D341Med (cell line): ENCODE data around the gene CHORDC1.
A peak's percentile ranks its signal among the peaks of the same experiment; 100 is the strongest.
"Not testable (repeated sequence)": the region's sequence is repeated elsewhere in the genome, so short reads cannot be mapped to it uniquely, and the experiment has no call there.

ENCODE experiments used
- DNase-seq: peaks from one replicate; pipeline ENCODE4 v3.0.0; 2012; ENCODE audit warnings: low spot score

The CHORDC1 gene

DNA sequence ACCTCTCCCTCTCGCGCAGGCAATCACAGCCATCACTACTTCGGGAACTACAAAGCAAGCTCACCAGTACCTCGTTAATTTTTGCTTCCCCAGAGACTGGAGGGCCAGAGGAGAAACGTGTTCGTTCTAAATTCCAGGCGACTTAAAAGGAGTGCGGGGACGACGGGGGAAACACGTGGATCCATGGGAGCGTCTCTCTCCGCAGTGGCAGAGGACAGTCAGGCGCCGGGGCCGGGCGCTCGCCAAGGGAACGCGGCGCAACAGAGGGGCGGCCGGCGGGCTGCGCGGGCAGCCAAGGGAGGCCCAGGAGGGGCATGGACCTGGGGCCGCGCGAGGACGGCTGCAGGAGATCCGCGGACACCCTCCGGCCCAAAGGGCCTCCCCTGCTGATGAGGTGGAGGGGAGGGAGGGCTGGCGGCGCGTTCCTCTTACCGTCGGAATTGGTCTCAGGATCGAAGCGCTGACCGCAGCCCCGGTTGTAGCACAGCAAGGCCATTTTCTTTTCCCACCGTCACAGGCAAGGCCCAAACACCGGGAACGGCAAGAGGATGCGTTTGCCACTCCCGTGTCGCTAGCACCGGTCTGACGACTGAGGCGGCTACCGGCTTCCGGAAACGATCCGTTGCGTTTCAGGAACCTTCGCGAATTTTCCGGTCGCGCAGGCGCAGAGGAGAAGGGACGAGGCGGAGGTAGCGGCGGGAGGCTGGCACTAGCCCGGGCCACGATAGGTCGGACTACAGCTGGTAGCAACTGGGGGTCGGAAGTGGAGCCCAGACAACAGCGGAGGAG lies at the start of gene CHORDC1:
Gene CHORDC1, minus strand, starts transcription at position 591 of the 789 bp plus-strand sequence. Its CDS starts 95 bp downstream, at position 496.
- DNase-seq, result peak; percentile 90

DNA sequence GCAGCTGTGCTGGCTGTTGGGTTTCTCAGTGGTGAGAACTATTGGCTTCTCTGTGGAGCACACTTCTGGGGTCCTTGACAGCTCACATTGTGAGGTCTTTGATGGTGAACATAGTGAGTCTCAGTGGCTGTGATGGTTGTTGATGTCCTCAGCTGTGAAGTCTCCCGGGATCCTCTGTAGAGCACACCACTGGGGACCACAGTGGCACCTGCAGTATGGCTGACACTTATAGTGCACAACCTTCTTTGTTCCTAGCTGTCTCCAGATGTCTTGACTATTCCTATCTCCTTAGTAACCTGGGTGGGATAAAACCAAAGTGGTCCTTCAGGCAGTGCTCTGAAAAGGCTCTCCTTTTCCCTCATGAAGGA lies 34.3 kb upstream of the CHORDC1 start:
- no peak for DNase-seq

DNA sequence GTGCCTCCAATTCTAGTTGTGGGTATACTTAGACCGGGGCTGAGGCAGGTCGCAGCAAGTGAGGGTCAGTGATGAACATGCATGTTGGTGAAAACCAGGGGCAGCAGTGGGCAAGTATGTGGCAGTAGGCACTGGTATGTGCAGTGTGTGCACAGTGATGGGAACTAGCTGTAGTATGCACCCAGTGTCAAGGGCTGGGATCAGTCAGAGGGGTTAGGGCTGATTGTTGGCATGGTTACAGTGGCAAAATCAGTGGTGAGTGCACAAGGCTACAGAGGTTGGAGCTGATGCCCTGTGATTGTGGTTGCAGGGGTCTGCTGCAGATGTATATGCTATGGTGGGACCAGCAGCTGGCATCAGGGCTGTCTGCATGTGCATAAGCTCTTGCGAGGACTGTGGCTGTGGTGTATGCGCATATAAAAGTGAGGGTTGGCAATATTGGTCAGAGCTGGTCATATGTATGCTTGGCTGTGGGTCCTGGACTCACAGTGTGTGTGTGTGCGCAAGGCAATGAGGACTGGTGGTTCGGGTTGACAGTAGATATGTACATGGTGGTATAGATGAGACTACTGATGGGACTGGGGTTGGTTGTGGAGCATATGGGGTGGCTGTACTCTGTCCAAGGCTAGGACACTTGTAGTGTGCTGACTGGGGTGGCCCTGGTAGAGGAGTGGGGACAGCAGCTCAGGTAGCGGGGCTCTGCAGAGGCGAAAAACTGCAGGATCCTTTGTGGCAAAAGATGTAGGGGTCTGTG lies 33.7 kb upstream of the CHORDC1 start:
- DNase-seq, result no peak

DNA sequence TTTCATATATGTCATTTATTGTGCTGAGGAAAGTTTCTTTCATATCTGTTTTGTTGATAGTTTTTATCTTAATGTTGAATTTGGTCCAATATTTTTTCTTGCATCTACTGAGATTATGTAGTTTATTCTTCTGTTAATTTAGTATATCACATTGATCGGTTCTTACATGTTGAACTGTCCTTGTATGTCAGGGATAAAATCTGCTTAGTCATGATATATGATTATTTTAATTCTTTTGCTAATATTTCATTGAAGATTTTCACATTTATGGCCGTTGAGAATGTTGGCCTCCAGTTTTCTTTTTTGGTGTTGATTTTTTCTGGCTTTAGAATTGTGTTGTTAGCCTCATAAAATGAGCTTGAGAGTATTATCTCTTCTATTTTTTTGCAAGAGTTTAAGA lies 31.2 kb upstream of the CHORDC1 start:
- DNase-seq, result no peak

DNA sequence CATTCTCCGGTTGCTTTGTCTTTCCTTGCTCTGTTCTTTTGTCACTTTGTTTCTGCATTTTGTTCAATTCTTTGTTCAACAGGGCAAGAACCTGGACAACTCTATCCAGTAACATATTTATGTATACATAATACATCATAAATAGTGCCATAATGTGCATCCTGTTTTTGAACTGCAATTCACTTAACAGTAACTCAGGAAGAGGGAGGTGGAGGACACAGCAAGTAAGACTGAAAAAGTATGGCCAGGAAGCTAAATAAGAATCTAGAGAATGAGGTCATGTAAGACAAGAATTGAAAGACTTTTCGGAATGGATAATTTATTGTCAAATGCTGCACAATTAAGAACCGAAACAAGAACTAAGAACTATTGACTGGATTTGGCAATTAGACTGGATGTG lies 29.2 kb upstream of the CHORDC1 start:
- no peak for DNase-seq

DNA sequence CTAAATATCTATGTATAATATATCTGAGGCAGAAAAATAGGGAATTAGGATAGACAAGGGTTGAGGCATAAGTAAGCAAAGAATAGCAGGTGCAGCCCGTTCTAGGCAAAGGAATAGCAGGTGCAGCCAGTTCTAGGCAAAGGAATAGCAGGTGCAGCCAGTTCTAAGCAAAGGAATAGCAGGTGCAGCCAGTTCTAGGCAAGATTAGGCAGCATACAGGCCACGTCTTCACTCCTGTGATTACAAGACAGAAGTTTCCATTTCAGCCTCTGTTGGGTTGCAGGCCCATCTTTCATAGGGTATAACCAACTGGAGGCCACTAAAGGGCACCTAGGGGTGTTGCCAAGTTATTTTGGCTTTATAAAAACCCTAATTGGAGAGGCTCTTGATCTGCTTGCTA lies 28.8 kb upstream of the CHORDC1 start:
- no peak for DNase-seq

DNA sequence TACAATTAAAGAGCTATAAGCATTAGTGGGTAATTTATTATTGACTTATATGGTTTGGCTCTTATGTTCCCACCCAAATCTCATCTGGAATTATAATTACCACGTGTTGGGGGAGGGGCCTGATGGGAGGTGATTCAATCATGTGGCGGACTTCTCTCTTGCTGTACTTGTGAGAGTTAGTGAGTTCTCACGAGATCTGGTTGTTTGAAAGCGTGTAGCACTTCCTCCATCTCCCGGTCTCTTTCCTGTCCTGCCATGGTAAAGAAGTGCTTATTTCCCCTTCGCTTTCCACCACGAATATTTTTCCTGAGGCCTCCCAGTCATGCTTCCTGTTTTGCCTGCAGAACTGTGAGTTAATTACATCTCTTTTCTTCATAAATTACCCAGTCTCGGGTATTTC lies 28.1 kb upstream of the CHORDC1 start:
- DNase-seq, result no peak

DNA sequence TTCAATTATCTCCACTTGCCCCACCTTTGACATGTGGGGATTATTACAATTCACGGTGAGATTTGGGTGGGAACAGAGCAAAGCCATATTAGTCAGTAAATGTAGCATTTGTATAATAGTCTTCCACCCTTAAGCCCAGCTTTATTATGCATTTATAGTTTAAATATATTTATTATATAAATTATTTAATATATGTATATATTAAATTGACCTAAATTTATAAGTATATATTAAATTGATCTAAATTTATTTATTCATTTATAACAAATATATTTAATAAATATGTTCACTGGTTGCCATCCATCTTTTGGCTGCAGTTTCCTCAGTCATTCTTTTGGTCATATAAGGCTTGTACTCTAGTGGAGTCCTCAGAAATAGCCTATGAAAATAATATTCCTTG lies 23.6 kb upstream of the CHORDC1 start:
- no peak for DNase-seq

DNA sequence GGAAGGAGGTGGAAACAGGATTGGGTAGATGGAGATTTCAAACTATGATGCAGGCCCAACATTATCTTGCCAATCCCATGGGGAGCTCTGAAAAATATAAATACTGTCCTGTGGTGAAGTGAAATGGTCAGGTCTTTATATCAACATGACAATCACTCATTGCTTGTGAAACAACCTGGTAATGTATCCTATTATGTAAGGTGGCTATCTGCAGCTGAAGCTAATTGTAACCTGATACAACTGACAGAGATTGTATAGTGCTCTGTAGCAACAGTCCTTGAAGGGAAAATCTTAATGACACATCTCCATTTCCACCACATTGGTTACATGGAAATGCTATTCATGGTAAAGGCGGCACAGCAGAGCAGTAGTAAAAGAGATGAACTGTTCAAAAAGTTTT lies 20.7 kb upstream of the CHORDC1 start:
- DNase-seq, result no peak

DNA sequence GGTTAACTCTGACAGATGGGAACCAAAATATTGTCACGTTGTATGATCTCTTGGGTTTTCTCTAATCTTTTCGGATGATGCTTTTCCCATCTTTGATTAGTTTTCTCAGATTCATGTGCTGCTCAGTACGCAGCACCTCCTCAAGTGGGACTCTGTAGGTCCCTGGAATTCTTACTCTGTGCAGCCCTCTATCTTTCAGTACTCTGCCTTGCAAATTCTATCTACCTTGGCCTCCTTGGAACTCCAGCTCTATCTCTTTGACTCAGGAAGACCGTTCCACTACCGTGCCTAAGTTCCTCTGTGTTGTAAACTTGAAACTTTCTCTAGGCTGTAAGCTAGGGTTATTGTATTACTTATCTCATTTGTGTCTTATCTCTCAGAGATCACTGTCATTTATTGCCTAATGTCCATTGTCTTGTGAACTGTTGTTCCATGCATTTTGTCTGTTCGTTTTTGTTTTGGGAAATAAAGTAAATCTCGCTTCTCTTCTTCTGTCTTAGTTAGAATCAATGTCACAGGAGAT lies 20.1 kb upstream of the CHORDC1 start:
- DNase-seq, result no peak

DNA sequence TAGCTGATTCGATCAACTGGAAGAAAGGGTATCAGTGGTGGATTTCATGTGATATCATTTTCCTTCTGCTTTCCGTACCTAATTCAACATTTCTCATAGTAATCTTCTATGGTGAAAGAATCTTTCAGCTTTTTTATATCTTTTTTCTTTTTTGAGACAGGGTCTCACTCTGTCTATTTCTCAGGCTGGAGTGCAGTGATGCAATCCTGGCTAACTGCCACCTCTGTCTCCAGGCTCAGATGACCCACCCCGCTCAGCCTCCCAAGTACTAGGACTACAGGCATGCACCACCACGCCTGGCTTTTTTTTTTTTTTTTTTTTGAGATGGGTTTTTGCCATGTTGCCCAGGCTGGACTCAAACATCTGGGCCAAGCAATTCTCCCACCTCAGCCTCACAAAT lies 18.6 kb upstream of the CHORDC1 start:
- DNase-seq, result no peak

DNA sequence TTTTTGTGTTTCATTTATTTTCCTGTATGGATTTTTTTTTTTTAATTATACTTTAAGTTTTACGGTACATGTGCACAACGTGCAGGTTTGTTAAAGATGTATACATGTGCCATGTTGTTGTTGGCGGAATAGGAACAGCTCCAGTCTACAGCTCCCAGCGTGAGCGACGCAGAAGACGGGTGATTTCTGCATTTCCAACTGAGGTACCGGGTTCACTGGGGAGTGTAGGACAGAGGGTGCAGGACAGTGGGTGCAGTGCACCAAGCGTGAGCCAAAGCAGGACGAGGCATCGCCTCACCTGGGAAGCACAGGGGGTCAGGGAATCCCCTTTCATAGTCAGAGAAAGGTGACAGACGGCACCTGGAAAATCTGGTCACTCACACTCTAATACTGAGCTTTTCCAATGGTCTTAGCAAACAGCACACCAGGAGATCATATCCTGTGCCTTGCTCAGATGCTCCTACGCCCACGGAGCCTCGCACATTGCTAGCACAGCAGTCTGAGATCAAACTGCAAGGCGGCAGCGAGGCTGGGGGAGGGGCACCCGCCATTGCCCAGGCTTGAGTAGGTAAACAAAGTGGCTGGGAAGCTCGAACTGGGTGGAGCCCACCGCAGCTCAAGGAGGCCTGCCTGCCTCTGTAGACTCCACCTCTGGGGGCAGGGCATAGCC lies 17.3 kb upstream of the CHORDC1 start:
- DNase-seq, result not testable (repeated sequence)

DNA sequence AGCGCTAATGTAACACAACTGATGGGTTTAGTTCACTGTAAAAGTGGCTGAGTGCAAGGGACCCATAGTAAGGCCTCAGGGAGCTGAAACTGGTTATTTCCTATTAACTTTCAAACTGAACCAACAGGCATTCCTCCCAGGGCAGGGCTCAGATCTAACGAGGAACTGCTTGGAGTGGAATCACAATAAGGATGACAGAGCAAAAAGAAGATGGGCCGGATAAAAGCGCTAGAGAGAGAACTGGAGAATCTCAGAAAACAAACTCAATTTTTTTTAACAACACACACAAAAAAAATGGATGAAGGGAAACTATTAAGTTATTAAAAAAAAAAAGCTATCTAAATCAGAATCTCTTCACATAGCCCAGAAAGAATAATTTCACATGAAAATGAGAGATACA lies 14.2 kb upstream of the CHORDC1 start:
- no peak for DNase-seq

DNA sequence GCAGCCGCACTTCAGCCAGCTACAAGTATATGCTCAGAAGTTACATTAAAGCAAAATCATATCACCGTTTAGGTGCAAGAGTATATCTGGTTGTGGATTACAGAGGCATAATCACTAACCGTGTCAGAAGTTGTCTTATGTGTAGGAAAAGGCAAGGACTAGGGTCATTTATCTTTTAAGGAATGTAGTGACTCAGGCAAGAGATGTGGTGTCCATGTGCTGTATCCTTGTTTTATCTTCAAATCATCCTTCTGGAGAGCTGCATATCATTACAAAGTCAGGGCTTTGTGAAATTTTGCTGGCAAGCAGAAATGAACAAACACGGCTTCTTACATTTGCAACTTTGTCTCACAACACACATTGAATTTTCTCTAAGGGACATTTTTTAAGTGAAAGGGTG lies 12.7 kb upstream of the CHORDC1 start:
- DNase-seq, result no peak

DNA sequence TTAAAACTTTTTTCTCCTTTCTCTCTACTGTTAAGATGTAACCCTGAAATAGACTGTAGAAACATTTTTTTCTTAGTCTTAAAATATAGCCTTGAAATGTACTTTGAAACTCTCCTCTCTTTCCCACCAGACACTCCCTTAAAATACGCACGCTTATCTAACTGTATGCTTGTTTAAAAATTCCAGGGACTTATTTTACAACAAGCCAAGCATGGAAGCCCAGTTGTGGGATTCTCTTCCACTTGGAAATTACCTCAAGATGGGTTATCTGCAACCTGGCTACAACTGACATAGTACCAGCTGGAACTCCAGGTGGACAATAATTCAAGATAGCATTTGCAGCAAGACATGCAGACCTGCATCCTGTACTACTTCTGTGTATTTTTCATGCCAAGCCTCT lies 12.1 kb upstream of the CHORDC1 start:
- DNase-seq, result no peak

DNA sequence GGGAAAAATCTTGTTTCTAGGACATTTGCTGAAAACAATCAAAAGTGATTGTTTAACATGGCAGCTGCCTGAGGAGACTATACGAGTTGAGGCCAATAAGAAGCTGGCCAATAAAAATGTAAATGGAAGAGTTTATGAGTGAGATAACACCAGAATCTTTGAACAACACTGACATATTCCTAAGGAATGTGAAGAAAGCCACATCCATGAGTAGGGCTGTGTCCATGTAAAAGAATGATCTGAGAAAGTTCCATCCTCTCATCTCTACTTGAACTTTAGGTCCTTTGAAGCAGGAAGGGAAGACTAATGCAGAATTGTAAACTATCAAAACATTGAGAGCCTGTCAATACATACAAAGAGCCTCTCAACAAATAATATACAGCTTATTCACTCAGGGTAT lies 6.9 kb upstream of the CHORDC1 start:
- no peak for DNase-seq

DNA sequence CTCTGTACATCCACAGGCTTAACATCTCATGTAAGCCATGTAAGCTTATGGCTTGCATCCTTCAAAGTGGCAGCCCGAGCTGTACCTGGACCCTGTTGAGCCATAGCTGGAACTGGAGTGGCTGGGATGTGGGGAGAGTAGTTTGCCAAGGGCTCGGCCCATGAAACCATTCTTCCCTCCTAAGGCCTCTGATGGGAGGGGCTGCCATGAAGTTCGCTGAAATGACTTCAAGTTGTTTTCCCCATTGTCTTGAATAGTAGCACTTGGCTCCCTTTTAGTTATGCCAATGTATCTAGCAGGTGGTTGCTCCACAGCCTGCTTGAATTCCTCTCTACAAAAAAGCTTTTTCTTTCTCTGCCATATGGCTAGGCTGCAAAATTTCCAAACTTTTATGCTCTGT lies 5.2 kb upstream of the CHORDC1 start:
- DNase-seq, result no peak

DNA sequence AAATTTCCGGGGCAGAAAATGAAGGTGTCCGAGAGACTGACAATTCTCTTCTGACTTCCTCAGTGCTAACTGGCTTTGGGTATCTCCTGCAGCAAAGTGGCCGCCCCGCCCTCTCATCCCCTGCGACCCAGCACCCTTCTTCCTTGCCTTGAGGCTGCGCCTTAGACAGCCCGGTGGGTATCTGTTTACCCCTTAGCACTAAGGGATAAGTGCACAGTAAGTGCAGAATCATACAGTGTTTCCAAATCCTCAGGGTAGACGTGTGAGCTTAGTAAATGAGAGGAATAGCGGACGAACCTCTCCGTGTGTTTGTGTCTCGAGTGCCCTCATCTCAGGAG lies 368 bp upstream of the CHORDC1 start:
- no peak for DNase-seq

DNA sequence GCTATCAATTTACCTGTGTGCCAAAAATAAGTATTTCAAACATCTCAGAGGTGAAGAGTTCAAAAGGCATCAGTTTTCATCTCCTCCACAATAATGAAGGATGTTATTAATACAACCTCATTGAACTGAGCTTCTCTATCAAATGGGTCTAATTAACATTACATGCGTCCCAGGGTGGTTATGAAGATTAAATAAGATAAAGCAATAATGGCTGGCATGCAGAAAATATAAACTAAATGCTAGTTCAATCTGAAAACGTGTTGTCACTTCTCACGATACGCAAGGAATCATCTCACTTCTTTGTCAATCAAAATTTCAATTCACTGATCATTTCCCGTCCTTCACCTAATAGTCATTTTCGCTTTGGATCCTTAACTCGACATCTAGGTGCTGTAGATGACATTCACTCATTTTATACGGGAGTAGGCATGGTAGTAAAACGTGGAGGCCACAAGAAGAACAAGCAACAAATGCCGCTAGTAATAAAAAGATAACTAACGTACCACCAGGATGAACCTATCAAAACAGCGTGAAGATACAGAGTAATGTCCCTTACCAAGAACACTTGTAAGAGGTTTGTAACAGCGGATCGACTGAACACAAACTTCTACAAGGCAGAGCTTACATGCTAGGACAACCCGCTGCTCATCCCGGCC lies 918 bp downstream of the CHORDC1 start:
- no peak for DNase-seq

DNA sequence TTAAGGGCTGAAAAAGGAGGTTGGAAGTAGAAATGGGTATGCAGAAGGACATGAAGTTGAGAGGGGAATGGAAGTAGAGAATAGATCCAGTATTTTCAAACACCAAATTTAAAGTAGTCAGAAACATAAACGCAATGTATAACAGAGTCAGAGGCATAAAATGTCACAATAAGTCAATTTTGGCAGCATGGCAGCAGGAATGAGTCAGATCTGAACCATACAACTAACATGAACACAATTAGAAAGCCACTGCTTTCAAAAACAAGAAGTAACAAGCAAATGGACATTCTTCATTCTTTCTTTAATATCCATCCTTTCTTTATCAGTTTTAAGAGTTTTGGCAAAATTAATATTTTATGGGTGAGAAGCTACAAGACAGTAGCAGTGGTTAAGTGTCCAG lies 2.5 kb downstream of the CHORDC1 start:
- no peak for DNase-seq

DNA sequence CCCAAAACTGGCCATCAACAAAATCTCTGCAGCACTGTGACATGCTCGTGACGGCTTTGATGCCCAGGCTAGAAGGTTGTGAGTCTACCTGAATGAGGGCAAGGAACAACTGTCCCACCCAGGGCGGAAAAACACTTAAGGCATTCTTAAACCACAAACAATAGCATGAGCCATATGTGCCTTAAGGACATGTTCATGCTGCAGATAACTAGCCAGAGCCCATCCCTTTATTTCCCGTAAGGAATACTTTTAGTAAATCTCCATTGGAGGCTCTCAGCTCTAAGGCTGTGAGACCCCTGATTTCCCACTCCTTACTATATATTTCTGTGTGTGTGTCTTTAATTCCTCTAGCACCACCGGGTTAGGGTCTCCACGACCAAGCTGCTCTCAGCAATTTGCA lies 3.4 kb downstream of the CHORDC1 start:
- no peak for DNase-seq

DNA sequence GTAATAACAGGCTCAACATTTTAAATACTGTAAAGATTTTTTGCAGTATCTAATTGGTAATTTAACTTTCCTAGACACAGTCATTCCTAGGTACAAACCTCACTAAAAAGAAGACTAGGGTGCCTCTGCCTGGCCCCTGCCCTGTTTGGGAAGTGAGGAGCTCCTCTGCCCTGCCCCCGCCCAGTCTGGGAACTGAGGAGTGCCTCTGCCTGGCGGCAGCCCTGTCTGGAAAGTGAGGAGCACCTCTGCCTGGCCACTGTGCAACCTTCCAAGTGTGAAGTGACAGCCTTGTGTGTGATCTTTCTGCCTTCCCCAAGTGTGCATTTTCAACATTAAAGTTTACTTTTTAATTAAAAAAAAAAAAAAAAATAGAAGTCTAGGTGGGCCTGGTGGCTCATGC lies 4.2 kb downstream of the CHORDC1 start:
- DNase-seq, result peak; percentile 28

DNA sequence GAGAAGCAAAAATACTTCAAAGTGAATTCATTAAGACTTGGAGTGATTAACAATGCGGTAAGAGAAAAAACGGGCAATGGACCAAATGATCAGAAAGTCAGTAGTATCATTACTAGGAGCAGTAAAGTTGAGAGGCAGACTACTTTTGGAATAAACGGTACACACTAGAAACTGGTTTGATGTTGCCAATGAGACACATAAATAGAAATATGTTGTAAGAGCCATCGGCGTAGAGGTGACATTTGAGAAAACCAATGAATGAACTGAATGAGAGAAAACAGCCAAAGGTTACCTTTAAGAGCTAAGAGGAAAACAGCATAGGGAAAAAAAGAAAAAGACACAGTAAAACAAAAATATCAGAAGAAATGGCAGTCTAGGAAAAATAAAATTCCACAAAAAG lies 6.2 kb downstream of the CHORDC1 start:
- no peak for DNase-seq
